GM18526 (cell line): ENCODE measurements around the gene ARHGAP27.

Source experiments
- POLR2A ChIP-seq: IDR thresholded peaks from 3 replicates; pipeline ENCODE4 v1.6.1; 2011; ENCODE audit not compliant: insufficient read length; ENCODE audit errors: extremely low read depth

Gene ARHGAP27

GRCh38 chr17:45394564-45394912 lies 38.1 kb downstream of the ARHGAP27 start:
- TF ChIP-seq POLR2A: no peak

- no peak for TF ChIP-seq POLR2A
Observed at GRCh38 chr17:45394091-45394490, 38.6 kb downstream of the ARHGAP27 start.

DNA sequence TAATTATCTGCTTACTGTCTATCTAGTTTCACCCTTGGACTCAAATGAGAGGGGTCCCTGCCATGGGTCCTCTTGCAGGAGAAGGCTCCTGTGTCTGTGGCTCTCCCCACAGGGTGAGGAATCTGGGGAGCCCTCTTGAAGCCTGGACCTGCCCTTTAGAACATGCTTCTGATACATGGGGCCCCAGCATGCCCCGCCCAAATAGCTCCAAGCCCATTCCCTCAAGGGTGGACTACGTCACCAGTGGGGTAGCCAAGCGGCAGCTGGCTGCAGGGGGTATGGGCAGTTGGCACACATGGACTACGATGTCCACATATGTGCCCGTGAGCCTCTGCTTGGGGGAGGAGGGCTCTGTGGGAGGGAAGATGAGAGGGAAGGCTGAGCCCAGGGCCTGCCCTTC lies 39.3 kb downstream of the ARHGAP27 start:
- no peak for TF ChIP-seq POLR2A

DNA sequence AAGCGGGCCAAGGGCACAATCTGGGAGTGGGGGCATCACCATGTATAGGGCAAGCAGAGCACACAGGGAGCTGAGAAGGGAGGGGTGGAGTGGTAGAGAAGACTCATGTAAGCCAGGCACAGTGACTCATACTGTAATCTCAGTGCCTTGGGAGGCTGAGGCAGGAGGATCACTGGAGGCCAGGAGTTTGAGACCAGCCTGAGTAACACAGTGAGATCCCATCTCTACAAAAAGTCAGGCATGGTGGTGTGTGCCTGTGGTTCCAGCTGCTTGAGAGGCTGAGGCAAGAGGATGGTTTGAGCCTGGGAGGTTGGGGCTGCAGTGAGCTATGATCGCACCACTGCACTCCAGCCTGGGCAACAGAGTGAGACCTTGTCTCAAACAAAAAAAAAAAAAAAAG lies 40.8 kb downstream of the ARHGAP27 start:
- TF ChIP-seq POLR2A: no peak

DNA sequence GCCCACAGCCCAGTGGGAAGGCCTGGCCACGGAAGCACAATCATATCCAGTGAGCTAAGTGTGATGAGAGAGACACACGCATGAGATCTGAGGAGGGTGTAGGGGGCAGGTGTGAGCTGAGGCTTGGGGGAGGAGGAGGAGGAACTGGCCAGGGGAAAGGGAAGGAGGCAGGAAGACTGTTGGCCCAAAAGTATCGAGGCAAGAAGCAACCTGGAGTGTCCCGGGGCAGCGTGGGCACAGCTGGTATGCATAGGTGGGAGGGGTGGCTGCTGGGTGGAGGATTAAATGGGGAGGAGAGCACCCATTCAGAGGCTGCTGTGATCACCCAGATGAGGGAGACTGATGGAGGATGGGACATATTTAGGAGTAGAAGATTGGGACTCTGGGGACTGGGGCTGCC lies 41.4 kb downstream of the ARHGAP27 start:
- no peak for TF ChIP-seq POLR2A

DNA sequence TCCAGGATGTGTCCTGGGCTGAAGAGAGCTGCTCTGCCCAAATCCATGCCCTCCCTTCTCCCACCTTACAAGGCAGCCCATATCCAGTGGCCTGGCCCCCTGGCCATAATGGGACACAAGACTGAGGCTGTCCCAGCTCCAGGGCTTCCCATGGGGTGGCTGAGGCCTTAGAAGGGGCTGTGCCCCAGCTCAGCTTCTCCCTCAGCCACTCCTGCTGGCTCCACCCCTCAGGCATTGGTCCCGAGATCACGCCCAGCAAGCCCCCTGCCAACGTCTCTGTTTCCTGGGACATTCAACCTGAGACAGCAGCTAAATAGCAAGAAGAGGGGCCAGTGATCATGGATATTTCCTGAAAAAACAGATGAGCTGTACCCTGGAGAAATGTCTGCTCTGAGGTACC lies 43.3 kb downstream of the ARHGAP27 start:
- TF ChIP-seq POLR2A: no peak

DNA sequence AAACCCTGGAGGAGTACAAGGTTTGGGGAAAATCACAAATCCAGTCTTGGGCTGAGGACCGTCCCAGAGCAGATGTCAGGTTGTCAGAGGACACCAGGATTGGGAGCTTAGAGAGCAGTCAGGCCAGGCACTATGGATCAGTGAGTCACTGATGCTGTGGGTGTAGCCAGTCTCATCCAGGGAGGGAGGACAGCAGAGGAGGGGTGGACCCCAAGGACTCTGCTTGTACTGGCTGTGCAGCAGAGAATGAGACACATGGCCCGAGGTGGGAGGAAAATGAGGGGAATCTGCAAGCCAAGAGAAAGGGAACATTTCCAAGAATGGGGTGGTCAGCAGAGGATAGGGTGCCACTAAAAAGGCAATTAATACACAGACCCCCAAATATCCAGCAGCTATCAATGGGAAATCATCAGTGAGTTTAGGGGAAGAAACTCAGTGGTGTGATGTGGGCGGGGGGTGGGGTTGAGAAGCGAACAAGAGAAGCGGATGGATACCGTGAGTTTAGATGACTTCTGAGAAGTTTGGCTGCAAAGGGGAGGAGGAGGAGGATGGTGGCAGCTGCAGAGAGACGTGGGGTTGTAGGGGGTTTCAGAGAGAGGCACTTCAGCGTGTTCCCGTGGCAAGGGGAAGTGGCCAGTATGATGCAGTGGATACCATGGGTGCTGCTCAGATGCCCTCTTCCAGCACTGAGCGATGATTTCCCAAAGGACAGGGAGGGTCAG lies 43.9 kb downstream of the ARHGAP27 start:
- no peak for TF ChIP-seq POLR2A

- no peak for TF ChIP-seq POLR2A
Observed at GRCh38 chr17:45387739-45388138, 44.9 kb downstream of the ARHGAP27 start.

GRCh38 chr17:45386178-45386577 lies 46.5 kb downstream of the ARHGAP27 start:
- TF ChIP-seq POLR2A: no peak

- TF ChIP-seq POLR2A: no peak
Observed at GRCh38 chr17:45385331-45385997, 47.2 kb downstream of the ARHGAP27 start.

DNA sequence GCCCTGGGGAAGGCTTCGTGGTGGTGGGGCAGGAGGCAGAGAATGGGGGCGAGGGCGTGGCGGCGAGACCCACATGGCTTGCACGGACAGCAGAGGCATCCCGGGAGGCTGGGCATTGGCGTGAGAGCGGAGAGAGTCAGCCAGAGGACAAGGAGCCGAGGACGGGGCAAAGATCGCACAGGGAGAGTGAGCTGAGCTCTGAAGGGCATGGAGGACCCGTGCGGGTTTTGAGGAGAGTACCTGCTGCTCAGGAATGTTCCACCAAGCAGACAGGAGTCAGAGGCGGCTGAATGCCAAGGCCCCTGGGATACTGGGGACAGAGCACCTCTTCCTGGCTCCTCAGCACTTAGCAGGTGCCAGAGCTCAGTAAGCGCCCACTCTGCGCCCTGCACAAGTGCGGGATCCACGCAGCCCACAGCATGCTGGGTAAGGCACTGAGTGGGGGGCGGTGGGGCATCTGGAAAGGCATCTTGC lies 47.8 kb downstream of the ARHGAP27 start:
- no peak for TF ChIP-seq POLR2A

DNA sequence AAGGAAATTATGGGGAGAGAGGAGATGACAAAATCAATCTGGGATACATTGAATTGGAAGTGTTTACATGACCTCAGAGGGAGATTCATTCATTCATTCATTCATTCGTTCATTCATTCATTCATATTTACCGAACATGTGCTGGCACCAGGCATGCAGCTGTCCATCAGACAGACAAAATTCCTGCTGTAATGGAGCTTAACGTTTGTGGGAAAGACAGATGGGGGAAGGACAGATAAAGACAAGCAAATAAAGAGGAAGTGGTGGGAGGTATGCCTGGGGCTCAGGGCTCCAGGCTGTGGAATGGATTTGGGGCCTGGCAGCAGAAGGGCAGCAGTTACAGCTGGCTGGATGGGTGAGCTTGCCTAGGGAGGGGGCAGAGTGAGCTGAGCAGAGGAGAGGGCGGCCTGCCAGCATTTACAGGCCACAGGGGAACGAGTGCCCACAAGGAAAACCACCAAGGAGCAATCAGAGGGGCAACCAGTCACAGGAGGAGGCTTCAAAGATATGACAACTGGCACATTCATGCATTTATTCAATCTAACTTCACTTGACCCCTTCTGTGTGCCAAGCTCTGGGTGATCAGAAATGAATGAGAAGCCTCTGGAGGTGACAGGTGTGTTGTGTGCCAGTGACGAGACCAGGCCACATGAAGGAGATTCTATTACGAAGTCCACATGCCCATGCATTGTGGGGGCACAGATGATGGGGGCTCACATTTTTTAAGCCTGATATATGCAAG lies 48.5 kb downstream of the ARHGAP27 start:
- no peak for TF ChIP-seq POLR2A

DNA sequence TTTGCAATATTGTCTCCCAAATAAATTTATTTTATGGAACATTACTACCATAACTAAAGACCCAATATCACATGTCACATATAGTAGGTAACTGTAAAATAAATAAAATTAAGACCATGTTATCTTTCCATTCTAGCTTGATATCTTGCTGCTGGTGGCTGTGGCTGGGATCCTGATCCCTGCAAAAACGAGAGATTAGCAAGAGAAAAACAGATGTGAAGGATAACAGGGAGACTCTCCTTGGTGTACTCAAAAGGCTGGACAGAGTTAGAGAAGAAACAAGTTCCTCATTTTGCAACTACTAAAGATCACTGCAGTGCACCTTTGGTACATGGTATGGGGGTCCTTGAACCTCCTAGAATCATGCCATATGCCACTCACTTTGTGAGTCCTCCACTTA lies 49.7 kb downstream of the ARHGAP27 start:
- TF ChIP-seq POLR2A: no peak

GRCh38 chr17:45382226-45382625 lies 50.4 kb downstream of the ARHGAP27 start:
- TF ChIP-seq POLR2A: no peak

DNA sequence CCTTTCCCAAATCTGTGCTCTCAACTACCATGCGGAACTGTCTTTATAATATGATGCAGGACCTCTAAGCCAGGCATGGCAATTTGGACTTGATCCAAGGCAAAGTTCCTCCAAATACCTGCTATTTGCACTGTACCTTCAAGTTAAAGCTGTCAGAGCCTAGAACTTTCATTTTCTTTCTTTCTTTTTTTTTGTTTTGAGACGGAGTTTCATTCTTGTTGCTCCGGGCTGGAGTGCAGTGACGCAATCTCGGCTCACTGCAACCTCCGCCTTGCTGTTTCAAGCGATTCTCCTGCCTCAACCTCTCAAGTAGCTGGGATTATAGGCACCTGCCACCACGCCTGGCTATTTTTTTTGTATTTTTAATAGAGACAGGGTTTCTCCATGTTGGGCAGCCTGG lies 51.7 kb downstream of the ARHGAP27 start:
- TF ChIP-seq POLR2A: no peak
